Keratinocyte (primary cell): ENCODE results near the gene SUPT6H. TPM values are rescaled to one million over a fixed set of nuclear protein-coding genes. Genes with fewer than 3 reads are reported as not detected.

ENCODE experiments used
- DNase-seq: peaks from one replicate; pipeline ENCODE4 v3.0.0-alpha.2; 2011; ENCODE audit warnings: low read depth, missing footprints, low spot score
- FAIRE-seq: peaks from 2 replicates; lab custom pipeline; 2011; peaks lifted over from hg19 to GRCh38; lab: Jason Lieb, UNC
- H2AFZ ChIP-seq: 2 replicates; pipeline ENCODE4 v1.6.0; 2012; ENCODE audit warnings: low read length, control low read depth, inconsistent platforms; ENCODE audit not compliant: control insufficient read depth
- H3K27ac ChIP-seq: 2 replicates; pipeline ENCODE4 v1.5.1; 2011; ENCODE audit warnings: low read length; ENCODE audit not compliant: control insufficient read depth, insufficient read depth
- H3K27me3 ChIP-seq: 3 replicates; pipeline ENCODE4 v1.6.0; 2011; ENCODE audit warnings: low read length; ENCODE audit not compliant: control insufficient read depth, insufficient read depth; ENCODE audit errors: extremely low read depth
- H3K36me3 ChIP-seq, 2 experiments: 2 replicates in 1 of 2; 3 replicates in 1 of 2; pipeline ENCODE4 v1.5.1; 2011; ENCODE audit warnings: low read length in 2 of 2, mild to moderate bottlenecking in 1 of 2; ENCODE audit not compliant: control insufficient read depth in 2 of 2, insufficient read depth in 2 of 2; ENCODE audit errors: extremely low read depth in 1 of 2
- H3K4me1 ChIP-seq: 3 replicates; pipeline ENCODE4 v1.5.1; 2011; ENCODE audit warnings: low read length; ENCODE audit not compliant: control insufficient read depth, insufficient read depth; ENCODE audit errors: extremely low read depth
- H3K4me2 ChIP-seq: 3 replicates; pipeline ENCODE4 v1.6.0; 2011; ENCODE audit warnings: low read depth, low read length; ENCODE audit not compliant: control insufficient read depth, insufficient read depth; ENCODE audit errors: extremely low read depth
- H3K4me3 ChIP-seq, 3 experiments: fragments of 200-600 bp in 1 of 3; sonication (generic) in 1 of 3; 2 replicates in 2 of 3; 3 replicates in 1 of 3; pipeline ENCODE4 v1.5.1; 2011 to 2016; ENCODE audit warnings: low read length in 3 of 3, mild to moderate bottlenecking in 3 of 3, control low read depth in 2 of 3, inconsistent platforms in 1 of 3, low read depth in 1 of 3, mixed read lengths in 1 of 3, mixed run types in 1 of 3, moderate library complexity in 1 of 3; ENCODE audit not compliant: control insufficient read depth in 2 of 3, insufficient read depth in 2 of 3; ENCODE audit errors: extremely low read depth in 1 of 3
- H3K79me2 ChIP-seq: 2 replicates; pipeline ENCODE4 v1.6.0; 2012; ENCODE audit warnings: low read length; ENCODE audit not compliant: control insufficient read depth, insufficient read depth
- H3K9ac ChIP-seq: 3 replicates; pipeline ENCODE4 v1.6.0; 2011; ENCODE audit warnings: low read length; ENCODE audit not compliant: control insufficient read depth, insufficient read depth; ENCODE audit errors: extremely low read depth
- H3K9me1 ChIP-seq: 3 replicates; pipeline ENCODE4 v1.6.0; 2011; ENCODE audit warnings: low read length; ENCODE audit not compliant: control insufficient read depth, insufficient read depth; ENCODE audit errors: extremely low read depth
- H3K9me3 ChIP-seq: 2 replicates; pipeline ENCODE4 v1.5.1; 2012; ENCODE audit warnings: low read depth, low read length; ENCODE audit not compliant: control insufficient read depth
- H4K20me1 ChIP-seq: 3 replicates; pipeline ENCODE4 v1.6.0; 2011; ENCODE audit warnings: low read length; ENCODE audit not compliant: control insufficient read depth, insufficient read depth; ENCODE audit errors: extremely low read depth
- CTCF ChIP-seq, 3 experiments: IDR thresholded peaks in 1 of 3; conservative IDR thresholded peaks in 1 of 3; optimal IDR thresholded peaks in 1 of 3; 2 replicates in 2 of 3; 3 replicates in 1 of 3; pipeline versions ENCODE3 to v1.5.1; 2011; ENCODE audit warnings: low read length in 3 of 3, mild to moderate bottlenecking in 3 of 3, moderate library complexity in 2 of 3, control low read depth in 1 of 3, inconsistent platforms in 1 of 3; ENCODE audit not compliant: insufficient read depth in 2 of 3; ENCODE audit errors: extremely low read depth in 1 of 3
- EZH2 ChIP-seq: IDR thresholded peaks from one replicate; pipeline ENCODE4 v1.6.1; 2012; ENCODE audit warnings: inconsistent platforms, mild to moderate bottlenecking, low read length, moderate library complexity
- dilution Hi-C: fragments of 300-500 bp; cut with MboI; formaldehyde crosslinking; loops from one replicate; pipeline ENCODE4 v1.7.0; 2020; ENCODE audit warnings: low sequenced_read_pairs; ENCODE audit not compliant: extremely low pct_ligation_motif_present
- polyA plus RNA-seq, 5 experiments: library from polyadenylated mRNA; depleted of rRNA in 3 of 5; stranded (reverse) in 3 of 5; stranded (forward) in 1 of 5; unstranded in 1 of 5; fragments of >200 nt; gene quantifications; 1 replicate in 1 of 5; 2 replicates in 3 of 5; 3 replicates in 1 of 5; pipeline versions ENCODE4 v1.2.1 to v1.2.3, GENCODE V29; 2011 to 2012; ENCODE audit warnings: missing spikeins in 2 of 5, low read depth in 1 of 5, low replicate concordance in 1 of 5

Gene SUPT6H
- polyA plus RNA-seq, 1 donor (not counting 4 experiments of a cell fraction or from before 2014, with no cell fraction given), result 32.1 TPM

DNA sequence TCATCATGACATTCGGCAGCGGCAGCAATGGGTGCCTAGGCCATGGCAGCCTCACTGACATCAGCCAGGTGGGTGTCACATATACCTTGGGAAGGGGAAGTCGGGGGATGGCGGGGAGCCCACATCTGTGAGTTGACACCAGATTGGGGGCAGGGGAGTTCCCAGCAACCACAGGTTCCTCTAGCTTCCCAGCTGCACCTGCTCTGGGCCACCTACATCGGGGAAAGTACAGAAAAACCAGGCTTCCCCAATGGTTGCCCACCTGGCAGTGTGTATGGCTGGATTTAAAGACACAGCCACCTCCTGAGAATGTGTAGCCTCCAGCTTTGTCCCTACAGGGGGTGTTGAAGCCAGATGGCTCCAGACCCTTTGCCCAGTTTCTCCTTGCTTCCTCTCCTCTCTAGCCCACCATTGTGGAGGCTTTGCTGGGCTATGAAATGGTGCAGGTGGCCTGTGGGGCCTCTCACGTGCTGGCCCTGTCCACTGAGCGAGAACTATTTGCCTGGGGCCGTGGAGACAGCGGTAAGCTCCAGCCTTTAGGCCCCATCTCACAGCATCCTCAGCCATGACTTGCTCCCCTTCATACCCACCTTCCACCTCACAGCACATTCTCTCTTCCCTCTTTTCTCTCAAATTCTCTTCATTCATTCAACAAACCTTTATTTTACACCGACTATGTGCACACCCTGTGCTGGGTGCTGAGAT is 76.8 kb downstream of the SUPT6H start:
- H3K4me2 ChIP-seq, result no peak overlapping the region
- peaks cover 11% of the 10 kb centered on the region for H3K9me3 ChIP-seq

GRCh38 chr17:28740406-28741357 is 78.7 kb downstream of the SUPT6H start:
- Histone ChIP-seq H3K4me2 (no peak overlapping the region), H3K79me2 (peaks cover 17% of the 10 kb centered on the region), H3K4me3 (no peak overlapping the region), H3K4me1 (peaks cover 6% of the 10 kb centered on the region), H3K9me1 (no peaks in the 10 kb centered on the region), H4K20me1 (no peaks in the 10 kb centered on the region), H2AFZ (no peak overlapping the region), H3K36me3 (peaks cover 0 to 5% of the 10 kb centered on the region in 2 experiments), H3K27ac (no peak overlapping the region), H3K27me3 (no peaks in the 10 kb centered on the region), H3K9ac (no peak overlapping the region), H3K9me3 (peaks cover 11% of the 10 kb centered on the region)
- FAIRE-seq (no peak), DNase-seq (no peak)
- dilution Hi-C loops, result no loop called here
- TF ChIP-seq CTCF (optimal IDR thresholded peaks at IDR 0.05 in 1 of 3, IDR thresholded peaks at IDR 0.05 in 1 of 3, conservative IDR thresholded peaks at IDR 0.05 in 1 of 3; ENCODE audit: extremely low read depth in 1 of 3, insufficient read depth in 2 of 3, low read length in 3 of 3) (no peak), EZH2 (no peak)

More for the DNA sequence above, 76.8 kb downstream of the SUPT6H start:
- no peak overlapping the region for H3K4me3 ChIP-seq
- no peaks in the 10 kb centered on the region for H4K20me1 ChIP-seq
- H3K4me1 ChIP-seq, result peaks cover 10% of the 10 kb centered on the region
- no peak overlapping the region for H2AFZ ChIP-seq
- no peak overlapping the region for H3K27ac ChIP-seq
- DNase-seq, result no peak
- no peaks in the 10 kb centered on the region for H3K9me1 ChIP-seq
- no peak for FAIRE-seq
- TF ChIP-seq EZH2 (no peak), CTCF (optimal IDR thresholded peaks at IDR 0.05 in 1 of 3, IDR thresholded peaks at IDR 0.05 in 1 of 3, conservative IDR thresholded peaks at IDR 0.05 in 1 of 3; ENCODE audit: extremely low read depth in 1 of 3, insufficient read depth in 2 of 3, low read length in 3 of 3) (no peak)
- dilution Hi-C loops, result no loop called here
- no peak overlapping the region for H3K9ac ChIP-seq
- H3K79me2 ChIP-seq, result no peaks in the 10 kb centered on the region
- no peaks in the 10 kb centered on the region for H3K27me3 ChIP-seq
- H3K36me3 ChIP-seq, result peaks cover 0 to 5% of the 10 kb centered on the region in 2 experiments
